ENCODE data around the gene THSD4.

THSD4 gene

GRCh38 chr15:71219645-71220044 is 104.4 kb downstream of the THSD4 start:
- no peak overlapping the region for H3K4me3 Mint-ChIP-seq
- H3K9me3 Mint-ChIP-seq, result peaks cover 7% of the 10 kb centered on the region
- no peaks in the 10 kb centered on the region for H3K36me3 Mint-ChIP-seq (ENCODE audit: low read depth)
- H3K27ac Mint-ChIP-seq, result no peak overlapping the region
- ATAC-seq (no peak), DNase-seq (no peak)
- H3K4me1 Mint-ChIP-seq, result no peaks in the 10 kb centered on the region
- H3K27me3 Mint-ChIP-seq, result peaks cover 17% of the 10 kb centered on the region

- Mint-ChIP-seq H3K4me3 (no peak overlapping the region), H3K36me3 (ENCODE audit: low read depth) (no peaks in the 10 kb centered on the region), H3K9me3 (peaks cover 4% of the 10 kb centered on the region), H3K4me1 (no peaks in the 10 kb centered on the region), H3K27ac (no peak overlapping the region), H3K27me3 (peaks cover 12% of the 10 kb centered on the region)
- no peak for ATAC-seq
- no peak for DNase-seq
Measured at GRCh38 chr15:71220828-71221227, 105.6 kb downstream of the THSD4 start.

GRCh38 chr15:71221417-71221816 is 106.1 kb downstream of the THSD4 start:
- DNase-seq (no peak), ATAC-seq (no peak)
- no peaks in the 10 kb centered on the region for H3K4me1 Mint-ChIP-seq
- peaks cover 12% of the 10 kb centered on the region for H3K27me3 Mint-ChIP-seq
- H3K4me3 Mint-ChIP-seq, result no peak overlapping the region
- H3K9me3 Mint-ChIP-seq, result peaks cover 4% of the 10 kb centered on the region
- H3K27ac Mint-ChIP-seq, result no peak overlapping the region
- H3K36me3 Mint-ChIP-seq (ENCODE audit: low read depth), result no peaks in the 10 kb centered on the region

- Mint-ChIP-seq H3K36me3 (ENCODE audit: low read depth) (no peaks in the 10 kb centered on the region), H3K9me3 (peaks cover 4% of the 10 kb centered on the region), H3K27ac (no peak overlapping the region), H3K4me1 (no peaks in the 10 kb centered on the region), H3K4me3 (no peak overlapping the region), H3K27me3 (peaks cover 8% of the 10 kb centered on the region)
- no peak for DNase-seq
- no peak for ATAC-seq
Measured at GRCh38 chr15:71223516-71223915, 108.2 kb downstream of the THSD4 start.

- H3K27me3 Mint-ChIP-seq, result peaks cover 8% of the 10 kb centered on the region
- DNase-seq (no peak), ATAC-seq (peak; percentile 20)
- no peak overlapping the region for H3K27ac Mint-ChIP-seq
- no peaks in the 10 kb centered on the region for H3K4me1 Mint-ChIP-seq
- peaks cover 4% of the 10 kb centered on the region for H3K9me3 Mint-ChIP-seq
- H3K4me3 Mint-ChIP-seq, result no peak overlapping the region
- H3K36me3 Mint-ChIP-seq (ENCODE audit: low read depth), result no peaks in the 10 kb centered on the region
Measured at GRCh38 chr15:71224024-71224423, 108.8 kb downstream of the THSD4 start.

- no peak overlapping the region for H3K4me3 Mint-ChIP-seq
- DNase-seq (no peak), ATAC-seq (no peak)
- H3K27ac Mint-ChIP-seq, result no peak overlapping the region
- no peaks in the 10 kb centered on the region for H3K36me3 Mint-ChIP-seq (ENCODE audit: low read depth)
- H3K27me3 Mint-ChIP-seq, result peaks cover 8% of the 10 kb centered on the region
- no peaks in the 10 kb centered on the region for H3K4me1 Mint-ChIP-seq
- peaks cover 4% of the 10 kb centered on the region for H3K9me3 Mint-ChIP-seq
Measured at GRCh38 chr15:71225851-71226250, 110.6 kb downstream of the THSD4 start.

- Mint-ChIP-seq H3K9me3 (no peaks in the 10 kb centered on the region), H3K36me3 (ENCODE audit: low read depth) (no peaks in the 10 kb centered on the region), H3K27me3 (peaks cover 8% of the 10 kb centered on the region), H3K27ac (no peak overlapping the region), H3K4me3 (no peak overlapping the region), H3K4me1 (no peaks in the 10 kb centered on the region)
- no peak for ATAC-seq
- no peak for DNase-seq
Measured at GRCh38 chr15:71226536-71227455, 111.5 kb downstream of the THSD4 start.

GRCh38 chr15:71228403-71228802 is 113.1 kb downstream of the THSD4 start:
- Mint-ChIP-seq H3K9me3 (no peaks in the 10 kb centered on the region), H3K4me3 (no peak overlapping the region), H3K27ac (no peak overlapping the region), H3K4me1 (no peaks in the 10 kb centered on the region), H3K36me3 (ENCODE audit: low read depth) (no peaks in the 10 kb centered on the region), H3K27me3 (peaks cover 10% of the 10 kb centered on the region)
- DNase-seq (no peak), ATAC-seq (no peak)

GRCh38 chr15:71230303-71230702 is 115.0 kb downstream of the THSD4 start:
- Mint-ChIP-seq H3K4me3 (no peak overlapping the region), H3K36me3 (ENCODE audit: low read depth) (no peaks in the 10 kb centered on the region), H3K9me3 (no peaks in the 10 kb centered on the region), H3K27ac (no peak overlapping the region), H3K27me3 (peaks cover 3% of the 10 kb centered on the region), H3K4me1 (no peaks in the 10 kb centered on the region)
- ATAC-seq (no peak), DNase-seq (no peak)

- no peaks in the 10 kb centered on the region for H3K4me1 Mint-ChIP-seq
- H3K4me3 Mint-ChIP-seq, result no peak overlapping the region
- no peaks in the 10 kb centered on the region for H3K36me3 Mint-ChIP-seq (ENCODE audit: low read depth)
- no peaks in the 10 kb centered on the region for H3K9me3 Mint-ChIP-seq
- ATAC-seq (no peak), DNase-seq (no peak)
- H3K27ac Mint-ChIP-seq, result no peak overlapping the region
- peaks cover 3% of the 10 kb centered on the region for H3K27me3 Mint-ChIP-seq
Measured at GRCh38 chr15:71231758-71232157, 116.5 kb downstream of the THSD4 start.

GRCh38 chr15:71232411-71232810 is 117.1 kb downstream of the THSD4 start:
- no peak for DNase-seq
- Mint-ChIP-seq H3K4me1 (no peaks in the 10 kb centered on the region), H3K27ac (no peak overlapping the region)

GRCh38 chr15:71237456-71238188 is 122.4 kb downstream of the THSD4 start:
- Mint-ChIP-seq H3K9me3 (no peaks in the 10 kb centered on the region), H3K4me3 (no peak overlapping the region), H3K27me3 (peaks cover 7% of the 10 kb centered on the region), H3K4me1 (no peaks in the 10 kb centered on the region), H3K27ac (no peak overlapping the region), H3K36me3 (ENCODE audit: low read depth) (no peaks in the 10 kb centered on the region)
- DNase-seq, result no peak
- ATAC-seq, result no peak

More at GRCh38 chr15:71232411-71232810, 117.1 kb downstream of the THSD4 start:
- peaks cover 7% of the 10 kb centered on the region for H3K27me3 Mint-ChIP-seq
- H3K9me3 Mint-ChIP-seq, result no peaks in the 10 kb centered on the region
- H3K36me3 Mint-ChIP-seq (ENCODE audit: low read depth), result no peaks in the 10 kb centered on the region
- ATAC-seq, result no peak
- no peak overlapping the region for H3K4me3 Mint-ChIP-seq

- H3K9me3 Mint-ChIP-seq, result no peaks in the 10 kb centered on the region
- ATAC-seq, result no peak
- no peak for DNase-seq
- no peak overlapping the region for H3K4me3 Mint-ChIP-seq
- peaks cover 7% of the 10 kb centered on the region for H3K27me3 Mint-ChIP-seq
- H3K4me1 Mint-ChIP-seq, result no peaks in the 10 kb centered on the region
- no peaks in the 10 kb centered on the region for H3K36me3 Mint-ChIP-seq (ENCODE audit: low read depth)
- H3K27ac Mint-ChIP-seq, result no peak overlapping the region
Measured at GRCh38 chr15:71238926-71239325, 123.7 kb downstream of the THSD4 start.

GRCh38 chr15:71239592-71240364 is 124.5 kb downstream of the THSD4 start:
- no peaks in the 10 kb centered on the region for H3K36me3 Mint-ChIP-seq (ENCODE audit: low read depth)
- ATAC-seq (no peak), DNase-seq (no peak)
- H3K4me1 Mint-ChIP-seq, result no peaks in the 10 kb centered on the region
- H3K27me3 Mint-ChIP-seq, result peaks cover 7% of the 10 kb centered on the region
- H3K27ac Mint-ChIP-seq, result no peak overlapping the region
- no peaks in the 10 kb centered on the region for H3K9me3 Mint-ChIP-seq
- H3K4me3 Mint-ChIP-seq, result no peak overlapping the region

Measured in activated naive CD8-positive, alpha-beta T cell treated with anti-CD3 and anti-CD28 coated beads, Interleukin-2, amount 50 U/mL, for 24 hours (primary cell).